Pulmonary artery endothelial cell (primary cell): Measurements from ENCODE around the gene SNN. TPM values are rescaled to one million over a fixed set of nuclear protein-coding genes. Genes with fewer than 3 reads are reported as not detected.

Source experiments
- DNase-seq: peaks from one replicate; pipeline ENCODE4 v3.0.0-alpha.2; 2011; ENCODE audit warnings: low read depth, low spot score
- total RNA-seq: library from RNA; depleted of rRNA; stranded (reverse); fragments of >200 nt; gene quantifications from 2 replicates; pipeline ENCODE4 v1.2.3, GENCODE V29; 2014

SNN gene
- total RNA-seq, 1 donor from 2014 or later: 30.1 TPM

DNA sequence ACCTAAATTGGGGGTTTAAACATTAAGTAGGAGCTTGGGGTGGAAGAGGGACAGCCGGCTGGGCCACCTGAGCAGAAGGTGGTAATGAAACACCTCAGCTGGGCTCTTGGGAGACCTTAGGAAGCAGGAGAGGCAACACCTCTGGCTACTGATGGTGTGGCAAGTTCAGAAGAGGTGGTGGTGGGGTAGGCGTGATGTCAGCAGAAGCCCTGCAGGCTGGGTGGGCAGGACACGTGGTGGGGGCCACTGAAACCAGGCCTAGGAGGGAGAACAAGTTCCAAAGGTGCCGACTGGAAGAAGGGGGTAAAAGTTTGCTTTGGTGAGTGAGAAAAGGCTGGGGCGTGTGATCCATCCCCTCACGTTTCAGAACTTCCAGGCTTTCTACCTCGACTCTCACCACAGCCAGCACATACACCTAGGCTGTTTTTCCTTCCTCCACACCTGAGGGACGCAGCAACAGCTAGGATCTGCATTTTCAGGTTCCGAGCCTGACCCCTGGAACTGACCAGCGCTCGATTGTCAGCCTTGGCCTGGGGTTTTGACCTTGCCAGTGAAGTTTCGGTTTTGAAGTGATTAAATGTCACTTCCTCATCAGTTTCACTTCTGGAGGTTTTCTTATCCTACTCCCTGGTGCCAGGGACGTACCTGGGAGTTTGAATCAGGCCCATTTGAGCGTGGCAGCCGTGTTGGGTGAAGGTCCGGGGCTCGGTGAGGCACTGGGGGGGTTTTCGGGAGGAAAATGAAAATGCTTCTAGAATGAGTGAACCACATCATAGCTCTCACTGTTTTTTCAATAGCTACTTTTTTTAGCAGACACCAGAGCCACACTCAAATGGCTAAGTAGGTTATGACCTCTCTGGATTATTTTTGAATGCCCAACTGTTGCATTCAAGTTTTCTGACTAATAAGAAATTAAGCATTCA, 10.0 kb downstream of the SNN start:
- no peak for DNase-seq

DNA sequence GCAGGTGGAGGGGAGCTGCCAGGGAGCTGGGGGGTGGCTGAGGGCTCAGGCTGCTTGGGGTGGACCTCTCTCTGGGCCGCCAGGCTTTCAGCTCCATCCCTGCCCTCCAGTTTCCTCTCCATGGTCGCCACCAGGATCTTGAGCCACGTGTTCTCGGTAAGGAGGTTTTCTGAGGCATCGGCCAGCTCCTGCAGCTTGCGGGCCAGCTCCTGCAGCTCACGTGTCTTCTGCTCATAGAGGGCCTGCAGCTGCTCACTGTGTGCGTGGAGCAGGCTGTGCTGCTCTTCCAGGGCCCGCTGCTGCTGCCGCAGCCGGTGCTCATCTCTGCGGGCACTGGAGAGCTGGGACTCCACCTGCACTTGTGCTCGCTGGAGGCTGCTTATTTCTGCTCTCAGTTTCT, 11.0 kb downstream of the SNN start:
- DNase-seq: no peak

- no peak for DNase-seq
Observed at GRCh38 chr16:11679941-11680911, 12.0 kb downstream of the SNN start.

DNA sequence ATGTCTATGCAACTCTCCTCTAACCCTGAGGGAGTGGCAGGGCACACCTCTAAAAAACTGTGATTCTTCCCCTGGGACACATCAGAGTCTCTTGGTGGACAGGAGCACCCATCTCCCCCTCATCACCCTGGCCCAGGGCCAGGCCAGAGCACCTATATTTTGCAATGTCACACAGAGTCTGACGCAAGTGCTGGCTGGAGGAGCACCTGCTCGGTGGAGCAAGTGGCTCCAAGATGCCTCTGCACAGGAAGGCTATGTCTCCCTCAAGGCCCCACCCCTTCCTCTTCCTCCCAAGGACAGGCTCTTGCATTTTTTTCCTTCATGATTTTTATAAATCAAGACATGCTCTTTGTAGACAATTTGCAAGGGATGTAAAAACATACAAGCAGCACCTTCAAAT, 13.3 kb downstream of the SNN start:
- no peak for DNase-seq

DNA sequence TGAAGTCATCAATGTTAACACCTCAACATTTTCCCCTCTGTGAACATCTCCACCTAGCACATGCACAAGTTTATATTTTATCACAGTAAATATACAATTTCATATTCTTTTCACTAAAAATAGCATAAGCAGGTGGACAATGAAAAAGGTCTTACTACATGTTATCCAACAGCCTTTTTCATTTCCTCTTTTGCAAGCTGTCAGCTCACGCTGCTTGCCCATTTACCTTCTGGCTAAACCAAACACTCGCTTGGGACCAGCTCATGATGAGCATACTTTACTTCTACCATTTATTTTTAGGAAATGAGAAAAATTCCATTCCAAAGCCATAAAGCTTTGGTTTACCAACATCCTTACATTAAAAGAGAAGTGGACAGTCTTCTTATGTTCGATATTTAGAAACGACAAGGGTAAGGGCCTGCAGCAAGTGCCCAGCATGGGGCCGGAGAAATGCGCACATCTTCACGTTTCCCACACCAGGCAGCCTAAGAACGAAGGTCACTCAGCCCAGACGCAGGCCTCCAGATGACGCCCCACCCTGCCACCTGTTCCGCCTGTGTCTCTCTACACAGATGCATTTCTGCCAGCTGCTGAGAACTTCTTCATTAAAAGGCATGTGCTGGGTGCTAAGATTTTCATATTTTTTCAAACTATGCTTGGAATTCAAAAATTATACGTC, 13.9 kb downstream of the SNN start:
- no peak for DNase-seq

DNA sequence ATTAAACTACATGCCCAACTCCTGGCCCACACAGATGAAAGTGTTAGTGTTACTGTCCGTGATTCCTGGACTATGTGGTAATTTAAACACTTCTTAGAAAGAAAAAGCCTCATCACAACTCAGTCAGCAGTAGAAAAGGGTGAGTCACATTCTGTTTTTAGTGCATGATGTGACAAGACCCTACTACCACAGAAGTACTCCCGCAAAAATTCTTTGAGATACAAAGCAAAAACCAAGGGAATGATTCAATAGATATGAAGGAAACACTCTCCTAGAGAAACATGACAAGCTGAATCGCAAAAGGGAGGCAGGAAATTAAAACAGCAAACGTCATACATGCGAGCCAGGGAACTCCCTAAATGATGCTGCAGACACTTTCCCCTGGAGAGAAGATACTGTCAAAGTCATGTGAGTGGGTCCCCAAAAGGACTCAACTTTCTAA, 14.4 kb downstream of the SNN start:
- no peak for DNase-seq

GRCh38 chr16:11683145-11683544, 14.9 kb downstream of the SNN start:
- no peak for DNase-seq

GRCh38 chr16:11684231-11685025, 16.2 kb downstream of the SNN start:
- no peak for DNase-seq

- DNase-seq: no peak
Observed at GRCh38 chr16:11685844-11686618, 17.8 kb downstream of the SNN start.

- DNase-seq: no peak
Observed at GRCh38 chr16:11686713-11687380, 18.6 kb downstream of the SNN start.

- DNase-seq: no peak
Observed at GRCh38 chr16:11687601-11688519, 19.6 kb downstream of the SNN start.

- DNase-seq: no peak
Observed at GRCh38 chr16:11688520-11688886, 20.2 kb downstream of the SNN start.

DNA sequence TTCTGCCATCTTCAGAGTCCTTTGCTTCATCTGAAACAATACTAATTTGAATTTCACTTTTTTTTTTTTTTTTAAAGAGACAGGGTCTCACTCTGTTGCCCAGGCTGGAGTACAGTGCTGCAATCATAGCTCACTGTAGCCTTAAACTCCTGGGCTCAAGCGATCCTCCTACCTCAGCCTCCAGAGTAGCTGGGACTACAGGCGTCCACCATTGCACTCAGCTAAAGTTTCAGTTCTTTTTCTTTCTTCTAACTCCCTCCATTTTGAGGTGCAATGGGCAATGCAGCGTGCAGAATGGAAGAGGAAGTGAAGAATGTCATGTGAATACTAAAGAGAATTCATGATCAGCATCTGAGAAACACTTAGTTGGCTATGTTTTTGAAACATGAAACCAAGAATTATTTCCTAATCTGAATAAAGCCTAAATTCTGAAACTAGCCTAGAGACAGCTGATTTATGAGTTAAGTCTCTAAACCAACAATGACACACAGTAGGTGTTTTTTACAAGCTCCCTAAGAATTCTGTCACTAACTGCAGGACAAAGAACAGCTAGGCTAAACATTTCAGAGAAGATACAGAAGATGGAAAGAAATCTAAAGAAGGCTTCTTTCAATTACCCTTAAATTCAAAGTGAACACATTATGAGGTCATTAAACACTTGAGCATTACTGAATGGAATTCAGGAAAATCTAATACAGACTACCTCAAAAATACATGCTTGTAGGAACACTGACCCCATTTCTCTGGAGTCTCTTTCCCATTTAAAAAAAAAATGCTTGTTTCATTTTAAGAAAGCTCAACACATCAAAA, 21.0 kb downstream of the SNN start:
- DNase-seq: no peak

DNA sequence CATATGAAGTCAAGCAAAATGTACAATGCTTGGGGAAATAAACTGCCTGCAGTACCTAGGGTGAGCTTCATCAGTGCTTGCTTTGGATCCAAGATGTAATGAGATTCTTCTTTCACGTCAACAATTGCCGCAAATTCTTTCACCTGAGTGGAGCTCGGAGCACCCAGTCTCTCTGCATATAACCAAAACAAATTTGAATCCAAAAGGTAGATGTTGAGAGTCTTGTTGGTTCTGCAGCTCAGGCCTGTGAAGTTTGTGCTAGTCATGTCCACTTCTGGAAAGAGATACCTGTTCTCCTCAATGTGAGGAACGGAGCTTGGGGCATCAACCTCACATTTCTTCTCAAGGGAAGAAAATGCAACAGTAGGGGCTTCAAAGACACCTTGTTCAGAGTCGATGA, 23.0 kb downstream of the SNN start:
- no peak for DNase-seq

DNA sequence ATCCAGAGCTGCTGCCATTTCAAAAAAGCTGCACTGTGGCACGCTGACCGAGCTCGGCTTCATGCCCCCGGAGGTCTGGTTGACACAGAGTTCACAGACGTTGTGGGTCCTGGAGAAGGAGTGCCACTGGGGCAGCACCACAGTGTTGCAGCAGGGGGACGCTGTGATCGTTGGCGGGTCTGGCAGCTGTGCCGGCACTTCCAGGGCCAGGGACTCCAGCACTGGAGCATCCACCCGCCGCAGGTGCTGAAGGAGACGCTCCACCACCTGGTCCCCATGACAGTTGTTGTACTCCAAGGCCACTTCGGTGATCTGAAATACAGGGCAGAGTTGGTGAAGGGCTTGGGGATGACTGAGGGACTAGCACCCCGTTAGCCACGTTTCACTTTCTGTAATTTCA, 23.5 kb downstream of the SNN start:
- no peak for DNase-seq

GRCh38 chr16:11692171-11692570, 23.9 kb downstream of the SNN start:
- no peak for DNase-seq

GRCh38 chr16:11692651-11693050, 24.4 kb downstream of the SNN start:
- no peak for DNase-seq
